Measurements from ENCODE around the gene TAC4. TPM values are rescaled to one million over a fixed set of nuclear protein-coding genes. Genes with fewer than 3 reads are reported as not detected.
A peak's percentile ranks its signal among the peaks of the same experiment; 100 is the strongest.

The TAC4 gene
- total RNA-seq, 1 experiment from 2014 or later, result not detected

DNA sequence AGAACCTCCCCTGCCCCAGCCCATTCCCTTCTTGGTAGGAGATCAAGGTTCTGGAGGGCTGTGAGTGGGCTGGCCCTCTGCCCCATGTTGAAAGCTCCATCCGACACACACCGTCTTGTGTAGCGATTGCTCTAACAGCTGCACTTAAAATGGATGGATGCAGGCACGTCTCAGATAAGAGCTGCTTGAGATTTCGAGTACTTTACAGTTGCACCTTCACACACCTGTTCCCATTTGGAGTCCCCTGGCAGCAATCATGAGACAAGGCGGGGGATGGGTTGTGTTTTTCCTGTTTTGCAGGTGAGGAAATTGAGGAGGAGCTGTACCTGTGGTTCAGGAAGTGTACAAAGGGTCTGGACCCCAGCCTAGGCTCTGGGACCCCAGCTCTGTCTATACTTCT is 25.6 kb upstream of the TAC4 start:
- DNase-seq (ENCODE audit: low spot score), result no peak

DNA sequence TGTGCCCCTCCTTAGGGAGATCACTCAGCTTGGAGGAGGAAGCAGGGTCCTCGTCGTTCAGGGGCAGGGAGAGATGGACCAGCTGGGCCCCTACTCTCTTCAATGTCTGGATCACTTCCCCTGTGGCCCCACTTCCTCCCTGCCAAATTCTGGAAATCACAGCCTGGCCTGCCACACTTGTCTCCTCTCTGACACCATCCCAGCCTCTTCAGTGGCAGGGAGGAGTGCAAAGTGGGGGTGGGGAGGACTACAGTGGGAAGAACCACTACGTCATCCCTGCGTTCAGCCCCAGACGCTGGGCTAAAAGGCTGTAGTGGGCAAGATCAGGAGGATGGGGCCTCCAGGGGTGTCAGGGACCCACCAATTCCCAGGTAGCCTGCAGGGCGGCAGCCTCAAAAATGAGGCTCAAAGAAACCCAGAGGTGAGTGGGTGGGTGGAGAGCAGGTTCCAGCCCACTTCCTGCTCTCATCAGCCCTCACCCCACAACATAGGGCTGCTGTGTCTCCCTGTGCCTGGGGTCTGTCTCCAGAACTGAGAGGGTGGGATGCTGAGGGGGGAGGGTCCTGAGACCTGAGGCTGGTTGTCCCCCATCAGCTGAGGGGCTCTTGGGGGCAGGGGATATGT is 25.0 kb upstream of the TAC4 start:
- DNase-seq (ENCODE audit: low spot score), result no peak

DNA sequence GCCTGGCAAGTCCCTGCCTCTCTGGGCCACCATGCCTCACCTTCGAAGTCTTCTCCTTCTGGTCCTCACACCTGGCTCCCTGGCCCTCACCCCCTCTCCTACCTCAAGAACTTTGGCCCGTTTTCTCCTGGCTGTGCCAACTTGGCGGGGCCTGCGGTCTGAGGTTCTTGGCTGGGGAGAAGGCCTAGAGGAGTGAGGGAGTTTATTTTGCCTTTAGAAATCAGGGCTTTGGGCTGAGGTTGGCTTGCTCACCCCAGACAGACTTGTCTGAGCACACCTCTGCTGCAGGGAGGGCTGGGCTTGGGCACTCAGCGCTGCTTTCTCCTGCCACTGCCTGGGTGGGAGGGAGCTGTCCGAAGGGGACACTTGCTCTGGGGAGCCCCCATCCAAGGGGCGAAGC is 23.3 kb upstream of the TAC4 start:
- no peak for DNase-seq (ENCODE audit: low spot score)

DNA sequence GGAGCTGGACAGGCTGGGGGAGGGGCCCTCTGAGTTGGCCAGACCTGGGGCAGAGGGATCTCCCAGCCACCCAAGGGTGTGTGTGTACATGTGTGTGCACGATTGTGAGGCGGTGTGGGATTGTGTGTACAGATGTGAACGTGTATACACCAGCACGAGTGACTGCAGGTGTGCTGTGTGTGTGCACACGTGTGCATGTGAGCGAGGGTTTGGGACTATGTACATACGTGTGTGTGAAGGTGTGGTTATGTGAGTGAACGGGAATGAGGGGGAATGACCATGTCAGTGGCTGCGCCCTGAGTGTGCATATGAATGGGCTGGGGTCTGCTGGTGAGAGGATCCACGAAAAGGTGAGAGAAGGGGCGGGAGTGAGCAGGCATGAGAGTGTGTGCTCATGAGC is 22.4 kb upstream of the TAC4 start:
- no peak for DNase-seq (ENCODE audit: low spot score)

DNA sequence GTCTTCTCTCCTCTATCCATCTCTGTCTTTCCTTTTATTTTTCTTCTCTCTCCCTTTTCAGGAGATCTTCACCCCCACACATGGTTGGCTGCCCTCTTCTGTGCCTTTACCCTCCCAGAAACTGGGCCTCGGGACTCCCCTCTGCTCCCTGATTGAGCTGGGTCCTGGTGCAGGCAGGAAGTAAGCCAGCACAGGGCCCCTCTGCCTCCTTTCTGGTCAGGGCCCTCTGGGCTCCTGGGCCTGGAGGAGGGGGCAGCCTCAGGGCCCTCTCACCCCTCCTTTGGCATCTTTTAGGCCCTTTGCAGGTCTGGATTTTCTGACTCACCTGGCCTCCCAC is 21.1 kb upstream of the TAC4 start:
- DNase-seq (ENCODE audit: low spot score), result no peak

DNA sequence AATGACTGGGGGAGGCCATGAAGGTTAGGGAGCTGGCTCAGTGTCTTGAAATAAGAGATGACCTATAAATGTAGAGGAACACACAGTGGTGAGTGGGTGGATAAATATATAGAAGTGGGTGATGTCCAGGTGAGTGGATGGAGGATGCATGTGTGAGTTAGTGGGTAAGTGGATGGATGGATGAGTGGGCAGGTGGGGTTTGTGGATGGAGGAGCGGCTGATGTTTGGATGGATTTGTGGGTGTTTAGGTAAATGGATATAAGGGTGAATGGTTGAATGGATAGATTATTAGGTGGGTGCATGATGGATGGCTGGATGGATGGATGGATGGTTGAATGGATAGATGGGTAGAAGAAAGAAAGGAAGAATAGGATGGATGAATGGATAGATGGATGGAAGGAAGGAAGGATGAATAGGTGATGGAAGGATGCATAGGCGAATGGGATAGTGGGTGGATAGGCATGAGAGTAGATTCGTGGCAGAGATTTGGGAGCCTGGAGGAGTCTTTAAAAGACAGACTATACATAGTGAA is 19.1 kb upstream of the TAC4 start:
- DNase-seq (ENCODE audit: low spot score), result no peak

DNA sequence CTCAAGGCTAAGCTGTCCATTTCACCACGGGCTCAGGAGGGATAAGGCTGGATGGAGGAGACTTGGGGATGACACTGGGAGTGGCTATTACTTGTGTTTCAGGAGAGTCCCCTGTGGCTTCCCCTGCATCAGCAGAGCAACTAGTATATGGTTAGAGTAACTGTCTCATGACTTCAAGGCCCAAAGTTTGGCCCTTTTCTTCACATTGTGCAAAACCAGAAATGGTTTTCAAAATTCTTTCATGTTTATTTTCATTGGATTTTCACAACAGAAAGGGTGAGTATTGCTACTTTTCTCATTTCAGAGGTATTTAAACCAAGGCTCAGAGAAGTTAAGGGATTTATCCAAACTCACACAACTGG is 18.1 kb upstream of the TAC4 start:
- no peak for DNase-seq (ENCODE audit: low spot score)

DNA sequence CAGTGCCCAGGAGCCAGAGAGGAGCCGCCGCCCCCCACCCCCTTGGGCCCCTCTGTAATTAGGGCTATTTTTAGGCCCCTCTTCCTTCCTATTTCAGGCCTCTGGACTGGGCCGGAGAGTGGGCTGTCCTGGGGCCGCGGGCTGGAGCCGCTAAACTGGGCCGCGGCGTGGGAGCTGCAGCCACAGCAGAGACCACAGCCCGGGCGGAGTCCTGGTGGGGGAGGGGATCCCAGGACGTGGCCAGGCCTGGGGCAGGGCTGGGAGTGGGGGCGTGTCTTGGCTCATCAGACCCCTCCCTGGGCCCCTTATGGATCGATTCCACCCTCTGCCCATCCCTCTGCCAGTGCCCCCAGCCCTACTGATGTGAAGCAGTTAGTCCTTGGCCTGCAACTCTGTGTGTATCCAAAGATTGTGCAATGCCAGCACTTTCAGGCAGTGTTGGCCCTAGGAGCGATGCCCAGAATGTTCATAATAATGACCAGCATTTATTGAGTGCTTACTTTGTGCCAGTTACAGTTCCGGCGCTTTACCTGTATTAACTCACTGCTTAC is 15.0 kb upstream of the TAC4 start:
- no peak for DNase-seq (ENCODE audit: low spot score)

DNA sequence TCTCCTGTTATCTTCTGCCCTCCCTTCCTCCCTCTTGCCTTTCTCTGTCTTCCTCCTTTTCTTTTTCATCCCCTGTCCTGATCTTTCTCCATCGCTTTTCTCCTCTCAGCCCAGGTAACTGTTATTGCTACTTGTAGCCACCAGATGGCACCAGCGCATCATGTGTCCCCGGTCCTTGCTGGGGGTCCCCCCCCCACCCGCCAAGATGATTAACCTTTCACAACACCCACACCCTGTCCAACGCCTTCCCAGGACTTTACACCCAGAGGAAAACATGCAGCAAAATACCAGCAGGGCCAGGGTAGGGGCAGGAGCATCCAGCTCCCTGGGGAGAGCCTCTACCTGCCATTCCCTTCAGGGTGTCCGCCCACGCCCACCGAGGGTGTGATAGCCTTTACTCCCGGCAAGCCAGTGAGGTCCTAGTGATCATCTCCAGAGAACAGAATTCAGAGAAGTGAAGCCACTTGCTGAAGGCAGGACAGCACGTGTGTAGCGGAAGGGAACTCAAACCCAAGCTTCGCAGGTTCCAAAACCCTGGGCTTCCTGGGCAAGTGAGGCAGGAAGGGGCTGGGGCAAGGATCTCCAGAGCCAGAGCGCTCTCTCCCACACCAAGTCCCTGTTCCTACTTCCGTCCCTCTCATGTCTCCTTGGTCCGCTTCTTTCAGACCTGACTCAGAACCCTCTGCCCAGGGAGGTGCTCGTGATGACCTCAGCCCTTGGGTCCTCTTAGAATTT is 13.4 kb upstream of the TAC4 start:
- peak; percentile 53 for DNase-seq (ENCODE audit: low spot score)

DNA sequence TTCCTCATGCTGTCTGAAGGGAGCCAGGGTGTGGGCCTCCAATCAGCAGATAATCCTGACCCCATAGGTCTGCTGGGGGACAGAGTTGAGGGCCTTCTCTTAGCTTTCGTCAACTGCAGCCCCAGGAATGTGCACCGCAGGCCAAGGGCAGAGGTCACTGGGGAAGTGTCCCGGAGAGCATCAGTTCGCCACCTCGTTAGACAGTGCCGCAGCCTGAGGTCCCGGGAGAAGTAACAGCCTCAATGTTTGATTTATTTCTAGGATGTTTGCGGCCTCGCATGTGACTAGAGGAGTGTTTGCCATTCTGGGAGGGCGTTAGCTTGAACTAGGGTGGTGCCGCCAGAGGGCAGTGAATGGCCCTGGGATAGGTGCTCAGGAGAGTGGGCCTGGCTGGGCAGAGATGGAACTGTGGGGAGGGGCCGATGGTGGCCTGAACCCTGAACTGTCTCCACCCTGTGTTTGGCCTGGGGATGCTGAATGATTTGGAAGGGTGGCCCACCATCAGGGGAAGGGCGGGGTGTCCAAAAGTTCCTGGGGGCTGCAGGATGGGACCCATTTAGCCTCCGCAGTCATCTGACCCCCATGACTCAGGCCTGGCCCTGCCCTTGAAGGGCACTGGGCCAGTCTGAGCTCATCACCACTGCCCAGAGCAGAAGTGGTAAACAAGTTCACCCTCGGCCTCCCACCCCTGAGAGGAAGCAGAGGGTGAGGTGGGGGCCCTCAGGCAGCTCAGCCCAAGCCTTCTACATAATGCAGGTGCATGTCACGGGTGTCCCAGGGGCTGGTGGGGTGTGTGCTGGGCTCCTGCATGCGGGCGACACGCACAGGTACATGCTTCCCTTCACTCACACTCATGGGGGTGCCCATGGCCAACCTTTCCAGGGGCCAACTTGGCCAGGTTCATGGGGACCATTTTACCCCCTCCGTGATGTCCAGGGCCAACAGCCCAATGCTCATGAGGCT is 12.4 kb upstream of the TAC4 start:
- DNase-seq (ENCODE audit: low spot score), result no peak

DNA sequence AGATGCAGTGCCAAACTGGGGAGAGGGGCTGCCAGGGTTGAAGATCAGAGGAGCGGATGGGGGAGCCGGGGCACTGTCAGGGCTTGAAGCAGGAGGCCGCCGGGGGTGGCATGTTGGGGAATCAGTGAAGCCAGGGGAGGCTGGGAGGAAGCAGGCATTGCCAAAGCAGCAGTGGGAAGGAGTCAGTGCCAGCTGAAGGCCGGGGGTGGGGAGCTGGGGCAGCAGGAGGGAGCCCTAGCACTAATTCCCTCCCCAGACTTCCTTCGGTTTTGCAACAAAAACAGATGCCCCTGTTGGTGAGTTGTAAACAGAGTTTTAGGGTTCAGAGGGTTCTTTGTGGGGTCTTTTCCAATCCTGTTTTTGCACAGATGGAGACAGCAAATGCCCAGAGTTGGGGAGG is 10.9 kb upstream of the TAC4 start:
- no peak for DNase-seq (ENCODE audit: low spot score)

DNA sequence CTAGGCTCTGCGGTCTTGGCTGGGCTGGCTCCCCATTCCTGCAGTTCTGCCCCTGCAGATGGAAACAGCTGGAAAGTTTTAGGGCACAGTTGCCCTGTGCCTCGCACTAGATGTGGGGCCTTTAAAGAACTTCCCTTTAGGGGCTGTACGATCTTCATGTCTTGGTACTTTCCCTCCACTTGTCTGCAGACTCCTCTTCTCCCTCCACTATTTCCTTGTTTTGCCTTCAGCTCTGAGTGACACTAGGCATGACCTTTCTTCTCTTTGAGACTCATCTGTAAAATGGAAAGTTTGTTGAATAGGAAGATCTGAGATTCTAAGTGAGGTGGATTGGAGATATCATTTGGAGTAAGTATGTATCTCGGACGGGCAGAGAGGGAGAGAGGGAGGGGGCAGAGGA is 6.3 kb upstream of the TAC4 start:
- DNase-seq (ENCODE audit: low spot score), result no peak

DNA sequence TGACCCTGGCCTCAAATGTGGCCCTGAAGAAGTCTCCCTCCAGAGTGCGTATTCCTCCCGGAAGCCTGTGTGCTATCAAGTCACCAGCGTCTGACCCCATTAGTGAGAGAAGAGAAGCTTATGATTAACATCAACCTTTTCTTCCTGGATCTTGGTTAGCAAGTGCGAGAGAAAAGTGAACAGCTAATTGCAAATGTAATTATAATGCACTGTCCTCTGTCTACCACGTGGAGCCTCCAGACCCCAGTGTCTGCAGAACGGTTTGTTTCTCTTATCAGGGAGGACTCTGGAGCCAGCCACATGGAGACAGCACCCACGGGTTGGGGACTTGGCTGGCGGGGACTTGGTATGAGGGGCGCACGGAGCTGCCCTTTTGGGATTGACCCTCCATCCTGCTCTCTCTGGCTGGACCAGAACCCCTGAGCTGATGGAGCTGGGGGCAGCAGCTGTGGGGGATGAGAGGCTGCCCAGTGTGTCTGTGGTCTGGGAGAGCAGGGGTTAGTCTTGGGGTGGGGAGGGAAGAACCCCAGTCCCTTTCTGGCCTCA is 5.7 kb upstream of the TAC4 start:
- no peak for DNase-seq (ENCODE audit: low spot score)

DNA sequence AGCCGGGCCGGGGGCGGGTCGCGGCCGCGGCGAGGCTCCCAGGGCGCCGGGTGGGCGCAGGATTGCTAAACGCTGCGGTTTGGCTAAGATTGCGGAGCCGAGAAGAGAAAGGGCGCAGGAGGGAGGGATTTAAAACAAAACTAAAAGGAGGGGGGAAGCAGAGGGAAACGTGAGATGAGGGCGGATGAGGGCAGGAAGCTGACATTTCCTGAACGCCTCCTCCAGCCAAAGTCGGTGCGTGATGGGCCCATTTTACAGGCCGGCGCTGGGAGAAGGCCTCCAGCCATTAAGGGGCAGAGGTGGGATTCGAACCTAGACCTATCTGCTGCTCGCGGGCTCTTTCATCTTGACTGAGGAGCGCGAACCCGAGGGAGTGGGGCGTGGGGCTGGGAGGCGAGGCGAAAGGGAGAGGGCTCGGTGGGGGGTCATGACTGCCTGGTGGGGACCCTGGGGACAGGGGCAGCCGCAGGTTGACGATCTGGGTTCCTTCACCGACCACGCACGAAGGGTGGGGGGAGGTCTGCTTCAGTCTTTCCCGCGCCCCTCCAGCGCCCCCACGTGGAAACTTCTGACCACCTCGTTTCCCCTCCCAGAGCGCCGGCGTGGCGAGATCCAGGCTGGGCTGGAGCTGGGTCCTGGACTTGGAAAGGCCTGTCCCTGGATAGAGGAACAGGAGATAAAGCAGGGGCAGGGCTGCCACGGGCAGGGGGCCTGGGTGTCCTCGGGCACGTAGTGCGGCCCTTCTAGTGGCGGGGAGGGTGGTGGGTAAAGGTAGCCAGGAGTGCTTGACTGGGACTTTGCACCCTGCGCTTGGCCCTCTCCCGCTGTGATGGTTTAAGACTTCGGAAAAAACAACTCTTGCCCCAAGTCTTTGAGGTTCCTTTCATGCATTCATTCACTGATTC is 3.8 kb upstream of the TAC4 start:
- DNase-seq (ENCODE audit: low spot score), result peak; percentile 74

DNA sequence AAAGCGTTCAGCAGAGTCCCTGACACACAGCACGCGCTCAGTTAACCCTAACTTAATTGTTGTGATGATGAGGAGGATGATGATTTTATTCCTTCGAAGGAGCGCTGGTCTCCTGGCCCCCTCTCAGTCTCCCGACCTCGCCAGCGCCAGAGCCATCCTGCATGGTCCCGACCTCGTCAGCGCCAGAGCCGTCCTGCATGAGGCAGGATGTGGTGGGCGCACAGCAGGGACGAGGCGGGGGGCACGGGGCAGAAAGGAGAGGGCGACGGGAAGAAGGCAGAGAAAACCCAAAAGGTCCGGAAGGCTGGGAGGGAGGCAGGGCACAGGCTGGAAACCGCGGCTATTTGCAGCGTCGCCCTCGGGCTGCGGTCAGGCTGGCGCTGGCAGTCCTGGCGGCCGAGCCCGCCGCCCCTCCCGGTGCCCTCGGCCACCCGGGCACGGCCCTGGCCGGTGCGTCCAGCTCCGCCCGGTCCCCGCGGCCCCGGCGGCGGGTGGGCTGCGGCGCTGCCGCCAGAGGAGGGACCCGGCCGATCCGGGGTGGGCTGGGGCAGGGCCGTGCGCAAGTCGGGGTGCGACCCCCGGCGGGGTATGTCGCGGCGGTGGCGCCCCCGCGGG is 3.0 kb upstream of the TAC4 start:
- DNase-seq (ENCODE audit: low spot score), result no peak

DNA sequence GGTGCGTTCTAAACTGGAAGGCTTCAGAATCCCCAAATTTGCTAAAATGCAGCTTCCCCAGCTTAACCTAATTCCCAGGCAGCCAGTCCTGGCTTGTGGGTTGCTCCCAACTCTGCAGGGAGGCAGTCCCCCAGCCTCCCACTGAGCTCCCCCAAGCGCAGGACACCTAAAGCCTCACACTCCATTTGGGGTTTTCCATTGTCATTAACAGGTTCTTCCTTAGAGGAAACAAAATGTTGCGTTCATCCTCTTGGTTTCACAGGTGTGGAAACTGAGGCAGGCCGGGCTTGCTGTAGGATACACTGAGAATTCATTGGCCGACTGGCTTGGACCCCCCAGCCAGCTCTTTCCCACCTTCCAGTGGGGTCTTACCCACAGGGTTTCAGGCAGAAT is 2.3 kb upstream of the TAC4 start:
- no peak for DNase-seq (ENCODE audit: low spot score)

DNA sequence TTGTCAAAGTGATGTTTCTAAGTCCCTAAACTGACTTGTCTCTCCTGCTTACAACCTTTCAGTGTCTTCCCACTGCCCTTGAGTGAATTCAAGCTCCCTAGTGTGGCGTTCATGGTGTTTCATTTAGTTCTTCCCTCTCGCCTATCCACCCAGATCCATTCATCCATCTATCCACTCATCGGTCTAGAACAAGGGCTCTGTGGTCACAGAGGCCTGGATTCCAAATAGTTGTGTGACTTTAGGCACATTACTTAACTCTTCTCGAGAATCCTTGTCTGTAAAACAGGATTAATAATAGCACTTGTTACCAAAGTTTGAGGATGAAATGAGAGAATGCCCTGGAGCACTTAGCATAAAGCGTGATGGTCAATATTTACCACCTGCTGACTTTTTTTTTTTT is 870 bp upstream of the TAC4 start:
- DNase-seq (ENCODE audit: low spot score), result no peak

DNA sequence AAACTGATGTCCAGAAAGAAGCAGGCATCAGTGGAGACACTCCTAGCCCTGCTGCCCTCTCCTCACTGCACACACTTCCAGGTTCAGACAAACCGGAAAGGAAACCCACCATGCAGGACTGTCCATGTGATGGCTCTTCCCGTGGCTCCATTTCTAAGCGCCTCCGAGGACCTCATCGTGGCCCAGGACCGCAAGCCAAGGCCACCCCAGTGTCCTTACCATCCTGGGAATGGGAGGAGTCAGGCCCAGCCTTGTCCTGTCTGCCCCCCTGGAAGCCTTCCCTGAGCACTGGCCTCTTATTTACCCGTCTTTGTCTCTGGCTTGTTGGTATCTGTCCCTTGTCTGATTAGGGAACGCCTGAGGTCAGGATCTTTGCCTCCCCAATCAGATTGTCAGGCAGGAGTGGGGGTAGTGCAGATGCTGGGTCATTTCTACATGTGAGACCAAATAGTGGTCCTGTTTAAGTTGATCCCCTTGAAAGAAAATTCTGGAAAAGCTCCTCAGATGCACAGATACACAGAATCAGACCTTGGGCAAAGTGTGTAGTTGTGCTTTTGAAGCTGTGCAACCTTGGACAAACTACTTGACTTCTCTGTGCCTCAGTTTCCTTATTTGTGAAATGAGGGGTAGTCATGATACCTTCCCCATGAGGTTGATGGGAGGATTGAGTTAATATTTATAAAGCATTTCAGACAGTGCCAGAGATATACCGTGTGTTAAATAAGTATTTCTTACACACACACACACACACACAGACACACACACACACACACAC is 744 bp downstream of the TAC4 start:
- no peak for DNase-seq (ENCODE audit: low spot score)

DNA sequence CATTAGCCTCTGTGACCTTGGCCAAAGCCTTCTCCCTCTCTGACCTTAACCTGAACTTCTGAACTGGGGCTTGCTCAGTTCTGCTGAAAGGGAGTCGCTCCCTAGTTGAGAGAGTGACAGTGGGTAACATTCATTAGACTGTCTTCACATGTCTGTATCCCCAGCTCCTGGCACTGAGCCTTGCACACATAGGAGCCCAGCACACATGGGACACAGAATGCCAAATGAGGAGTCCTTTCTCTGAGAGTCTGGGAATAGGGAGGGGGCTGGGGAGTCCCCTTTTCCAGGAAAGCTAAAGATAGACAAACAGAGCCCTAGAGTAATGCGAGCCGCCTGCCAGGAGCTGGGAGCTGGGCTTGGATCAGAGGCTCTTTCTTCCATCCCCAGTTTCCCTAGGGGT is 2.5 kb downstream of the TAC4 start:
- no peak for DNase-seq (ENCODE audit: low spot score)
